ENCODE results near the gene COL27A1.

Gene COL27A1

DNA sequence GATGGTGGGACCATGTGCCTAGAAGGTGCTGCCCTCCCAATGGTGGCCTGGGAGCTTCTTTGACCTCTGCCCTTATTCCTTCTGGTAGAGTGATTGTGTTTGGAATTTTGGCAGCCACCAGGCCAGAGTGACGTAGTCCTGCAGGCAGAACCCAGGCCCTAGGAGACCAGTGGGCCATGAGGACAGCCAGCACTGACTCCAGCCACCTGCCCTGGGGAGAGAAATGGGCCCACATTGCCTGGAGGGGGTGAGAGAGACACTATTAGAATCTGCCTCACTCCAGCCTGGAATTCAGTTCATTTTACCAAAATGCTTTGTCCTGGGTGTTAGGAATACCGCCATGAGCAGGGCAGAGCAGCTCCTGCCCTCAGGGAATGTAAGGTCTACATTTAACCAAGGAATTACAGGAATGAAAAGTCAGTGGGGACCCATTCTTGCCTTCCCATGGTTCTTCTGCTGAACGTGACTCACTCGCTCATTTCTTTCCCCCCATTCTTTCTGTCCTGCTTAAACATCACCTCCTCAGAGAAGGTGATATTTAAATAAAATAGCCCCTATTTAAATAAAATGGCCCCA is 5.5 kb upstream of the COL27A1 start:
- no peak for DNase-seq (ENCODE audit: low spot score)

DNA sequence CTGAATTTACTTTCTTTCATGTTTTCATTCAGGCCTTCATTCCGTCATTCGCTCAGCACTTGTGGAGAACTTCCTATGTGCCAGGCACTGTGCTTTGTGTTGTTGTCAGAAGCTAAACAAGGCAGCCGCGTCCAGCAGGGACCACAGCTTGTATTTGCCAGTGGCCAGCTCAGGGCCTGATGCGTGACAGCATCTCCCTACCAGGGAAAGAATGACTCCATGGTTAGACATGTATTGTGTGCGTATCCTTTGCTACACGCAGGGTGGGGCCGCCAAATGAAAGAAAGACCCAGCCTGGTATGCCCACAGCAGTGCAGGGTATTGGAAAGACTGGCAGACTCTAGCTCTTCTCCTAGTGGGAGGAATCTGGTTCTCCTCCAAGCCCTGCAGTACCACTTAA is 4.7 kb upstream of the COL27A1 start:
- DNase-seq (ENCODE audit: low spot score), result no peak

GRCh38 chr9:114151426-114151956 is 3.8 kb upstream of the COL27A1 start:
- no peak for DNase-seq (ENCODE audit: low spot score)

- DNase-seq (ENCODE audit: low spot score), result no peak
These were observed 1.4 kb upstream of the COL27A1 start for GRCh38 chr9:114153761-114154599.

DNA sequence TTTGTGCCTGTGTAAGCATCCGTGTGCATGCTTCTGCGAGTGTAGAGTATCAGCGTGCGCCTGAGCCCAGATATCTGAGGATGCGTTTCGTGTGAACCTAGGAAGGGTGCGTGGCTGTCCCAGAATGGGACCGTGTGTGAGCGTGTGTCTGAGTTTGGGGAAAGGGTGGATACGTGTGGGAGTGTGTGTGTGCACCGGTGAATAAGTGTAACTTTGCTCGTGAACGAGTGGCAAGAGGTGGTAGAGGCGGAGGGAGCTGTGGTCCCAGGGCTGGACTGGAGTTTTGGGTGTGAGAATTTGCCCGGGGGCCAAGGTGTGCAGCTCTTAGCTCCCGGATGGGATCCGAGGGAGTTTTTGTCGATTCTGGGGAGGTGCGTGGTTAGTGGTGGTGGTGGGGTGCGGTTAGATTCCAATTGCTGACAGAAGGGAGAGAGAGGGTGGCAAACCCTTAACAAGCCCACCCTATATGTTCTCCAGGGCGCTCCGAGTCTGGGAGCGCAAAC is 686 bp upstream of the COL27A1 start:
- no peak for DNase-seq (ENCODE audit: low spot score)

GRCh38 chr9:114155995-114156656 is 789 bp downstream of the COL27A1 start:
- peak; percentile 19 for DNase-seq (ENCODE audit: low spot score)

DNA sequence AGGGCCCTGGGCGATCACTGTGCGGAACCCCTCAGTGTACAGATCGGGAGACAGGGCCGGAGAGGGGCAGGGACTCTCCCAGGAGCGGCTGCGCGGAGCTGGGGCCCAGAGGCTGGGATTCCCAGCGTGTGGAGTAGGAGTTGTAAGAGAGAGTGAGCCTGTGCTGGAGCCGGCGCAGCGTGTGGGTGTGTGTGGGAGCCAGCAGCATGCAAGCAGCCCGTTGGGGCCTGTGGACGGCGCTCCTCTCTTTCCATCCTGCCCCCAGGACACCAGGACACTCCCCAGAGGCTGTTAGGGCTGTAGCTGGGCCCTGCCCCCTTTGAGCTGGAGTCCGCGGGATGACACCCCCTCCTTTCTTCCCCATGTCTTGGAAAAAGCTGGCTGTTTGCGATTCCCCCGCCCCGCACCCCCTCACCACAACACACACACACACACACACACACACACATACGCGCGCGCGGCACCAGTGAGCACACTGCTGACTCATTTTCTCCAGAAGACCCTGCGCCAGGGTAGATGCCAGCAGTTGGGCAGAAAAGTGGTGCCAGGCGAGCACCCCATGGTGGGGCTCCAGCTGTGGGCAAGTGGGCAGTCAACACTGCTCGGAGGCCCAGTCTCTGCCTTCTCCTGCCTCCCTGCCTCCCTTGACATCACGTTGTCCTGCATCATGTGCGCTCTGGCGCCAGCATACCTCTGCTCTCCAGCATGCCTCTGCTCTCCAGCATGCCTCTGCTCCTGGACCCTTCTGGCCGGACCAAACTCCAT is 1.5 kb downstream of the COL27A1 start:
- no peak for DNase-seq (ENCODE audit: low spot score)

- DNase-seq (ENCODE audit: low spot score), result no peak
These were observed 2.3 kb downstream of the COL27A1 start for GRCh38 chr9:114157516-114158176.

DNA sequence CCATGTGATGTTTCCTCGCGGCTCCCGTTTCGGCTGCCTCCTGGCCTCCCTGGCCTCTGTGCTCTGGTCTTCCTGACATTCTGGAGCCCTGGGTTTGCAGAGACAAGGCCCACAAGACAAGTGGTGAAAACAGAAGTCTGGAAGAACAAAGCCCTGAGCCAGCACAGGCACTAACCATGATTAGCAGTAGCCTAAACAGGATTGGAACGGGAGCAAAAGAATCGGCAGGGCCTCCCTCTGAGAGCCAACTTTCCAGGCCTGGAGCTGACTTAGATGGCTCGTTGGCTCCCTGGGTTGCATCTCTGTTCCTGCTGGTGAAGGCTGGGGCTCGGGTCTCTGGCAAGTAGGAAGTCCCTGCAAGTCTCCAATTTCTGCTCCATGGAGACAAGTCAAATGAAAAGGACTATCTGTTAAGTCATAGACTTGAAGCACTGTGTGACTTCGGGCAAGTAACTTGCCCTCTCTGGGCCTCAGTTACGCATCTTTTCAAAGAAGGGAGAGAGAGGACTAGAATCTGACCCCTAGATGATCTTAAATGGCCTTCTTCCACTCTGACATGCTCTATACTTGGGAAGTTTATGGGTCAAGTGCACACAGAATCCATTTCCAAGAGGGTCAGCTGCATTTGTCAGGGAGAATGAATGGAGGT is 3.3 kb downstream of the COL27A1 start:
- DNase-seq (ENCODE audit: low spot score), result no peak

- no peak for DNase-seq (ENCODE audit: low spot score)
These were observed 4.4 kb downstream of the COL27A1 start for GRCh38 chr9:114159691-114160090.

DNA sequence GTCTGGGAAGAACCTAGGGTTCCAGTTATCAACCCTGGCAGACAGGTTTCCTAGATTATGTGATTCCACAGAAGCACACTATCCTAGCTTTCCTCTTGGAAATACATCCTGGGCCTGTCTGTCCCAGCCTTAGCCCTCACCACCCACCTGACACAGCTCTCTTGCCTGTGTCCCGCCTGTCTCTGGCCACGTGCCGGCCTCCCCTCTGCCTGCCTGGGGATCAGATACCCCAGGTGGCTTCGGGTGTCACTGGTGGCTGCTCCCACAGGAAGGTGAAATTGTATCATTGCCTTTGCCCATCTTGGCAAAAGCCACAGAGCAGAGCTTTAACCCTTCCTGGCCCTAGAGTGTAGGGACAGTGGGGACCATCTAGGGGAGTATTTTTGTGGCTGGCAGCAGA is 6.2 kb downstream of the COL27A1 start:
- no peak for DNase-seq (ENCODE audit: low spot score)

DNA sequence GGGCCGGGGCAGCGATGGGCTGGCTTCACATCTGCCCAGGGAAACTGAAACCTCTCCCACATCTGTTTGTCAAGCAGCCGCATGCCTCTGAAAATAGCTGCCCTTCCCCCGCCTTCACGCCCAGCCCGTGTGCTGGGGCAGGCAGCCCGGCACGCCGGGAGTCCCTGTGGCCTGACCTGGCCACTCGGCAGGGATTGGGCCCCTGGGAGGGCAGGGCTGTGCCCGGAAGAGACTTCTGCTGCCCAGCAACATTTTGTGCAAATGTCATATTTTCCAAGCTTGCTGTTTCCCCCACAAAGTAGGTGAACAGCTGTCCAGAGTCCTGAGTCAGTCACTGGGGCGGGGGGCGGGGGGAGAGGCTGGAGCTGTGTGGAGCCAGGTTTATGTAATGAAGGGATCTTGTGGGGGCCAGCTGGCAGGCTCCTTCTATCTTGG is 8.2 kb downstream of the COL27A1 start:
- no peak for DNase-seq (ENCODE audit: low spot score)

- DNase-seq (ENCODE audit: low spot score), result no peak
These were observed 9.0 kb downstream of the COL27A1 start for GRCh38 chr9:114164191-114164794.

DNA sequence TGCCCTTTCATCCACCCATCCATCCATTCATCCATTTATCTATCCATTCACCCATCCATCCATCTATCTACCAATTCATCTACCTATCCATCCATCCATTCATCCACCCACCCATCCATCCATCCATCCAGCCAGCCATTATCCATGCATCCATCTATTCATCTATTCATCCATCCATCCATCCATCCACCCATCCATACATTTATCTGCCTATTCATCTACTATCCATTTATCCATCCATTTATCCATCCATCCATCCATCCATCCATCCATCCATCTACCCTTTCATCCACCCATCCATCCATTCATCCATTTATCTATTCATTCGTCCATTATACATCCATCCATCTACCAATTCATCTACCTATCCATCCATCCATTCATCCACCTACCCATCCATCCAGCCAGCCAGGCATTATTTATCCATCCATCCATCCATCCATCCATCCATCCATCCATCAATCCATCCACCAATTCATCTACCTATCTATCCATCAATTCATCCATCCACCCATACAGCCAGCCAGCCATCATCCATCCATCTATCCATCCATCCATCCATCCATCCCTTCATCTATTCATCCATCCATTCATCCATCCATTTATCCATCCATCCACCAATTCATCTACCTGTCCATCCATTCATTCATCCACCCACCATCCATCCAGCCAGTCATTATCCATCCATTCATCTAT is 10.2 kb downstream of the COL27A1 start:
- DNase-seq (ENCODE audit: low spot score), result no peak

GRCh38 chr9:114166103-114166470 is 10.8 kb downstream of the COL27A1 start:
- DNase-seq (ENCODE audit: low spot score), result no peak

DNA sequence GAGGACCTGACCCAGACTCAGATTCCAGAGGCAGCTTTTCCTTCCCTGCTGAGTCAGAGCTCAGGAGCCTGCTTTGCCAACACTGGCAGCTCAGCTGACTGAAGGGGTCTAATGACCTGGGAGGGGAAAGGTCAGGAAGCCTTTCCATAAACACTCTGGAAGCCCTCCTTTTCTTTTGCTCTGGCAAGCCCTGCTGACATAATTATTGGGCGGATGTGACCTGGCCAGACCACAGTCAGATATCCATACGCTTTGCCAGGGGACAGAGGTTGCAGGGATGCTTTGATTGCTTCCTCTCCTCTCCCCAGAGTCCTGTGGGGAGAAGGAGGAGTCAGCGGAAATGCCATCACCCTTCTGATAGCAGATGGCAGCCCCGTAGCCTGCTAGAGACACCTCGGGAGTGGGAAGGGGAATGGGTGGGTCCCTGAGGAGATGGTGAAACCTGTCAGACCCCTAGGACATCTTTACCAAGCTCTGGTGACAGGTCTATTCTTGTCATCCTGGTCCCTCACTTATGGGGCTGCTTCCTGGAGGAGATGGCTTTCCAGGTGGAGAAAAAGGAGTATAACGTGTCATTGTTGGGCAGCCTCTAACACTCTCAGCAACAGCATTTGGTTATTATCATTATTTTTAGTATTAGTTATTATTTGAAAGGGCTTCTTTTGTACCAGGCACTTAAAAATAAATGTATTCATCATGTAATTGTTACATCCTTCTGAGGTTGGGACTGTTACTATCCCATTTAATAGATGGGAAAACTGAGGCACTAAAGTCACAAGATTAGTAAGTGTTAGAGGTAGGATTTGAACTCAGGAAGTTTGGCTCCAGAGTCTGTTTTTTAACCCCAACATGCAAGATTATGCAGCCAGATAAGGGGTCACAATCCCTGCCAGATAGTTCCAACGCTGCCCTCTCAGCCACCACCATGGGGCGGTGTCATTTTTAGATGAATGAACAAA is 11.6 kb downstream of the COL27A1 start:
- DNase-seq (ENCODE audit: low spot score), result no peak

DNA sequence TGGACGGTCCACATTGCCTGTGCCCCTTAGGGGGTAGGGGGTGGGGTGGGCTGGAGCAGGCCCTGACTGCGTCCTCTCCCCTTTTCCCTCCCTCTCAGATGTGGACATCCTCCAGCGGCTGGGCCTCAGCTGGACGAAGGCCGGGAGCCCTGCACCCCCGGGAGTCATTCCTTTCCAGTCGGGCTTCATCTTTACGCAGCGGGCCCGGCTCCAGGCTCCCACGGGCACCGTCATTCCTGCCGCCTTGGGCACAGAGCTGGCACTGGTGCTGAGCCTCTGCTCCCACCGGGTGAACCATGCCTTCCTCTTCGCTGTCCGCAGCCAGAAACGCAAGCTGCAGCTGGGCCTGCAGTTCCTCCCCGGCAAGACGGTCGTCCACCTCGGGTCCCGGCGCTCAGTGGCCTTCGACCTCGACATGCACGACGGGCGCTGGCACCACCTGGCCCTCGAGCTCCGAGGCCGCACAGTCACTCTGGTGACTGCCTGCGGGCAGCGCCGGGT is 12.3 kb downstream of the COL27A1 start:
- DNase-seq (ENCODE audit: low spot score), result no peak

DNA sequence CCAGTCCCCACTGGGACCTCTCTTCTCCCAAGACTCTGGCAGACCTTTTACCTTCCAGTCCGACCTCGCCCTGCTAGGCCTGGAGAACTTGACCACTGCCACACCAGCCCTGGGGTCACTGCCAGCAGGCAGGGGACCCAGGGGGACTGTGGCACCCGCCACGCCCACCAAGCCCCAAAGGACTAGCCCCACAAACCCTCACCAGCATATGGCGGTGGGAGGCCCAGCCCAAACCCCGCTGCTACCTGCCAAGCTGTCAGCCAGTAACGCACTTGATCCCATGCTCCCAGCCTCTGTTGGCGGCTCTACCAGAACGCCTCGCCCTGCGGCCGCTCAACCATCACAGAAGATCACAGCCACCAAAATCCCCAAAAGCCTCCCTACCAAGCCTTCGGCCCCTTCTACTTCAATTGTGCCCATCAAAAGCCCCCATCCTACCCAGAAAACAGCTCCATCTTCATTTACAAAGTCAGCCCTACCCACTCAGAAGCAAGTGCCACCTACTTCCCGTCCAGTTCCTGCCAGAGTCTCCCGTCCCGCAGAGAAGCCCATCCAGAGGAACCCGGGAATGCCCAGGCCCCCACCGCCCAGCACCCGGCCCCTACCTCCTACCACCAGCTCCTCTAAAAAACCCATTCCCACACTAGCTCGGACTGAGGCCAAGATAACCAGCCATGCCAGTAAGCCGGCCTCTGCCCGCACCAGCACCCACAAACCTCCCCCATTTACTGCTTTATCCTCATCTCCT is 13.1 kb downstream of the COL27A1 start:
- no peak for DNase-seq (ENCODE audit: low spot score)
